GM18502 (cell line): ENCODE data around the gene RAD51B.

Source experiments
- ATAC-seq: cut with Tn5 transposase; IDR thresholded peaks from one replicate; pipeline ENCODE4 v1.9.1; 2021; ENCODE audit warnings: mild to moderate bottlenecking; ENCODE audit not compliant: unreplicated experiment, poor library complexity

Gene RAD51B

GRCh38 chr14:68362846-68363245 is 543.3 kb downstream of the RAD51B start:
- no peak for ATAC-seq

- no peak for ATAC-seq
These were observed 543.9 kb downstream of the RAD51B start for GRCh38 chr14:68363466-68363842.

GRCh38 chr14:68363843-68364767 is 544.5 kb downstream of the RAD51B start:
- no peak for ATAC-seq

GRCh38 chr14:68364792-68365192 is 545.2 kb downstream of the RAD51B start:
- ATAC-seq = no peak

GRCh38 chr14:68365228-68365627 is 545.6 kb downstream of the RAD51B start:
- no peak for ATAC-seq

GRCh38 chr14:68366656-68367055 is 547.1 kb downstream of the RAD51B start:
- ATAC-seq = no peak

DNA sequence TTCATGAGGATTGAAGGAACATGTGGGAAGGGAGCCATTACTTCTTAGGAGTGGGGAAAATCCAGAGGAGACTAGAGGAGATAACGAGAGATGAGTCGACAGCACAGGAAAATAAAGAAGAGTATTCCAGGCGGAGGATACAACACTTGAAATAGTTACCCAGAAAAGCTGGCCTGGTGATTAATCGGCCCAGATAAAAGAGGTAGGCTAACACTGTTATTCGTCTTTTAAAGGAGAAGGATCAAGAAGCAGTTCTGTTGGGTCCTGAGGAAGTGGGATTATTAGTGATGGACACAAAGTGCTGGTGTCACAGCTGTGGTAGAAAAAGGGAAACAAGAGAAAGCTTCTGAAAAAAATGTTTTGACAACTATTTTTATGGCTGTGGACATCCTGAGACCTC is 548.0 kb downstream of the RAD51B start:
- no peak for ATAC-seq

DNA sequence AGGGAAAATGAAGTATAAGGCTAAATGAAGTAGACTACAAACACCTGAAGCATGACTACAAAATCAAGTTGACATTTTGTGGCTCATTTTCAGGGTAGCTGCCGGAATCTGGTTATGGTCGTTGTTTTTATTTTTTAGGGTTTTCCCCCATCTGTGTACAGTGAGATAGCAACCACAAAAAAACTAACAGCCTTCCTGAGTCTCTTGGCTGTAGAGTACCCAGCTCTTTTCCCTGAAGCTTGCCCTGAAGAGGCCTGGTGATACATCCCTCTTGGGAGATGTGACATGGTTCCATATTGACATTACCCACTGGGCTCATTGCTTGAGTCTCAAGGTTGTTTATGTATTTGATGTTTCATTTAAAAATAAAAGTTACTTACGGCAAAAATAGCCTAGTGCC is 549.3 kb downstream of the RAD51B start:
- ATAC-seq = peak; percentile 46

GRCh38 chr14:68369281-68370056 is 549.9 kb downstream of the RAD51B start:
- peak; percentile 43 for ATAC-seq

DNA sequence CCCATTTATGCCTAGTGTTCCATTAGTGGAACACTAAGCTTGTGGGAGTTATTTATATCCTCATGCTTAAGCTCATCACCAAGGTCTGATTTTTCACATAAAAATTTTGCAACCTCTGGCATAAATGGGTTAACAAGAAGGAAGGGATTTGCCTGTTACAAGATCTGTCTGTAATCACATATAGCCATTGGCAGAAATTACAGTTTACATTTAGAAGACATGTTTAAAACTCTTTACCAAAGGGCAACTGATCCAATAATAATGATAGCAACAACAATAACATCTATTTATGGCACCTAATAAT is 550.4 kb downstream of the RAD51B start:
- ATAC-seq = no peak

DNA sequence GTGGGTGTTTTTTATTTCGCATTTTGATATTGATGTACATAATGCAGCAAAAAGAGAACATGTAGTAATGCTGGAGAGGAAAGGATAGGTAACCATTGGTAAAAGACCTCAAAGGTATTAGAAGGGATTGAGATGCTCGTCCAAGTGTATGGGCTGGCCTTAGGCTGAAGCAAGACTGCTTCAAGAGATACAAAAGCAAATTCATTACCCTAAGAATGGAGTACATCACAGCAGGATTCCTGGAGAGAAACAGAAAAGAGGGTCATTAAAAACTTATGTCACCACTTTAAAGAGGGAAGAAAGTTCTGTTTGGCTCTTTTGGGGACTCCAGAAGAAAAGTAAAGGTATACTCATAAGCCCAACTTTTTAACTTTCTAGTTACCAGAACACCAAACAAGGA is 552.8 kb downstream of the RAD51B start:
- no peak for ATAC-seq

- no peak for ATAC-seq
These were observed 553.6 kb downstream of the RAD51B start for GRCh38 chr14:68373124-68373646.

- ATAC-seq = no peak
These were observed 554.4 kb downstream of the RAD51B start for GRCh38 chr14:68373847-68374444.

- no peak for ATAC-seq
These were observed 555.1 kb downstream of the RAD51B start for GRCh38 chr14:68374682-68375081.

DNA sequence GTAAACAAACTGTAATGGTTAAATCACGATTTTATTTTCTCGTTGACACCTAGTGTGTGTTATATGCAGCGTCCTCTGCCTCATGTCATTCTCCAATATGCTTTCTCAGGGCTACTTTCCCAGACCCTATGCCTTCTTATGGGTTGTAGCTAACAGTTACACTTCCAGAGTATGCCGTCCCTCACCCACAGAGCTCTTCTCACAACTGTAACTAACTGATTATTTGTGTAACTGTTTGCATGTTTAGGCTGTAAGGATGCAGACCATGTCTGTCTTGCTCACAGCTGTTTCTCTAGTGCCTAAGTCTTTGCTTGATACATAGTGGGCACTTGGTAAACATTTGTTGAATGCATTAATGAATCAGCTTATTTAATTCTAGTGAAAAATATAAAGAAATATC is 555.8 kb downstream of the RAD51B start:
- ATAC-seq = no peak

- no peak for ATAC-seq
These were observed 556.6 kb downstream of the RAD51B start for GRCh38 chr14:68376067-68376779.

DNA sequence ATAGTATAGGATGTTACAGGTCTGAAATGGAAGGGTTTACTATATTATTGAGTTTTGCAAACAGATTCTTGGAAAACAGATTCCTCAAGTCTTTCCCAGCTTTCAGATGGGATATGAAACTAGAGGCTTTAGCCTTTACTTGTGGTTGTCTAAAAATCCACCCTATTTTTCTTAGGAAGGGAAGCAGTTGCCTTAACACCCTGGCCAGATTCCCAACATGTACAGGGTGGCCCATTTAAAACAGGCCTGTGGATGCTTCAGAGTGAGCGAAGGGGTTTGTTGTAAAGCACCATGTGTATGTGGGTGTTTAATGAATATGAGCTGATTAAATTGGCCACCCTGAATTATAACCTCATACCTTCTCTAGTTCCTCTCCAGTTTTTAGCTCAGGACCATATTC is 557.4 kb downstream of the RAD51B start:
- no peak for ATAC-seq

DNA sequence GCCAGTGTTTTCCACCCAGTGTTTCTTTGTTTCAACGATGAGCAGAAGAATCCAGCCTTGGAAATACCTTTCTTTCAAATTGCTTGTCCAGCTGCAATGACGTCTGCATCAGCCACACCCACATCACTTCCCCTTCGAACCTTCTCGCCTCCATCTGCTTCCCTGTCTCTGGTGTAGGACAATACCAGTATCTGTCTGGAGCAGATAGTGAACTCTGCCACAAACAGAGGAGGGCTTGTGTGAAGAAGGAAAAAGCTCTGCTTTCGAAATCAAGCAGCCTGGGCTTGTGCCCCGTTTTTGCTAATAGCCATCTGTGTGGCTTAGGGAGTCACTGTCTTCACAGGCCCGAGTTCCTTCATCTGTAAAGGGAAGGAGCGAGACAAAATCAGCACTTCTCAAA is 557.9 kb downstream of the RAD51B start:
- no peak for ATAC-seq

DNA sequence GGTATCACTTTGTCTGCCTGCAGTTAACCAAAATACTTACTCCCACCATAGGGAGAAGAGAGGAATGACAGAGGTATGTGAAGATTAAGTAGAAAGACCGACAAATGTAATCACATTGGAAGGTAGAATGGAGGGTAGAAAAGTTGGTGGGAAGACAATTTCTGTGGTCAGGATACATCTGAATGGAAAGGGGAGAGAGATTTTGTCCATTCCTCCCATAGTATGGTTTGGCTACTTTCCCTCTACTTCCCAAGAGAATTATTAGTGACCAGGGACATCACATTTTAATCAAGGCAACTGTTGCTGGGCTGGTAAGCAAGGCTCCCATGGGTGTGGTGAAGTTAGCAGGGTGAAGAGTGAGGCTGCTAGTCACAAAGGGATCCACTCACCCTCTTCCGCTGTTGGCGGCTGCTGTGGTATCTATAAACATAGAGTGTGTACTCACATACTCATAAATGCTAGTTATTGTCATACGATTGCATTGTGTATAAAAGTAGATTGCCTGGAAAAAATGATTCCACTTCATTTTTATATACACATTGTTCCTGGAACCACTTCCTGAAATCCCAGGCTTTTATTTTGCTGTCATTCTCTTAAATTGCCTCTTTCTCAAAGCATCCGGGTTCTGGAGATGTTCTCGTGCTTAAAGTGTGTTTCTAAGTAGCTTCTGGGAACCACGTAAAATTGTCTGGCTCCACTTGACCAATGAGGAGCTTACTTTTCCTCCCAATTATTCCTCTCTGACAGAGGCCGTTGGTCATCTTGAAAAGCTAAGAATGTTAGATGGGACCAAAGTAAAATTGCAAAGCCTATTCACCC is 560.1 kb downstream of the RAD51B start:
- no peak for ATAC-seq

- ATAC-seq = peak; percentile 66
These were observed 560.8 kb downstream of the RAD51B start for GRCh38 chr14:68380329-68380741.
